GM21717 (cell line): ENCODE measurements around the gene SSBP1.
"Not testable (repeated sequence)": the region's sequence is repeated elsewhere in the genome, so short reads cannot be mapped to it uniquely, and the experiment has no call there.

ENCODE experiments used
- ATAC-seq: cut with Tn5 transposase; IDR thresholded peaks from one replicate; pipeline ENCODE4 v1.9.1; 2021; ENCODE audit warnings: mild to moderate bottlenecking, moderate library complexity; ENCODE audit not compliant: unreplicated experiment

Gene SSBP1

GRCh38 chr7:141763797-141764196 lies 25.6 kb downstream of the SSBP1 start, which contains the start of gene TAS2R3:
TAS2R3 (plus strand) TSS chr7:141764097; CDS start chr7:141764159, 62 bp downstream.
- no peak for ATAC-seq

GRCh38 chr7:141770083-141770583 lies 32.0 kb downstream of the SSBP1 start:
- ATAC-seq = not testable (repeated sequence)

- no peak for ATAC-seq
Observed at GRCh38 chr7:141776374-141776773, 38.2 kb downstream of the SSBP1 start, which contains the start of gene TAS2R4. TAS2R4 (plus strand) TSS chr7:141776674; CDS start chr7:141778489, 1,815 bp downstream.

GRCh38 chr7:141785706-141786552 lies 47.8 kb downstream of the SSBP1 start:
- ATAC-seq = peak; percentile 64

- no peak for ATAC-seq
Observed at GRCh38 chr7:141788296-141788695, 50.1 kb downstream of the SSBP1 start.

GRCh38 chr7:141789917-141790316 lies 51.8 kb downstream of the SSBP1 start, which contains the start of gene TAS2R5:
TAS2R5 (plus strand) TSS chr7:141790217; CDS start chr7:141790362, 145 bp downstream.
- no peak for ATAC-seq

- no peak for ATAC-seq
Observed at GRCh38 chr7:141792526-141792925, 54.4 kb downstream of the SSBP1 start.
